Activated naive CD4-positive, alpha-beta T cell treated with anti-CD3 and anti-CD28 coated beads, Interleukin-2, amount 10 ng/mL, durations not matched to agents 7 days and 5 days (primary cell): ENCODE measurements around the gene TANK.
"Not testable (repeated sequence)": the region's sequence is repeated elsewhere in the genome, so short reads cannot be mapped to it uniquely, and the experiment has no call there.

Experiments used
- CTCF ChIA-PET: fragments of 350-600 bp; sonication (Branson Sonifier 250); formaldehyde crosslinking; loops from one replicate; lab custom pipeline; 2021; ENCODE audit warnings: antibody characterized with exemption; lab: Charles Lee
- DNase-seq: peaks from one replicate; pipeline ENCODE4 v3.0.0-alpha.2; 2020
- H3K27ac Mint-ChIP-seq: one replicate; pipeline ENCODE4 v1.8.0; 2021; ENCODE audit warnings: mild to moderate bottlenecking, moderate library complexity, mixed read lengths
- H3K27me3 Mint-ChIP-seq: one replicate; pipeline ENCODE4 v1.8.0; 2021; ENCODE audit warnings: mild to moderate bottlenecking, mixed read lengths
- H3K36me3 Mint-ChIP-seq: one replicate; pipeline ENCODE4 v1.8.0; 2021; ENCODE audit warnings: mixed read lengths
- H3K4me1 Mint-ChIP-seq: one replicate; pipeline ENCODE4 v1.8.0; 2021; ENCODE audit warnings: mixed read lengths
- H3K4me3 Mint-ChIP-seq: one replicate; pipeline ENCODE4 v1.8.0; 2021; ENCODE audit warnings: mild to moderate bottlenecking, moderate library complexity, mixed read lengths
- H3K9me3 Mint-ChIP-seq: one replicate; pipeline ENCODE4 v1.8.0; 2021; ENCODE audit warnings: mixed read lengths

The TANK gene

DNA sequence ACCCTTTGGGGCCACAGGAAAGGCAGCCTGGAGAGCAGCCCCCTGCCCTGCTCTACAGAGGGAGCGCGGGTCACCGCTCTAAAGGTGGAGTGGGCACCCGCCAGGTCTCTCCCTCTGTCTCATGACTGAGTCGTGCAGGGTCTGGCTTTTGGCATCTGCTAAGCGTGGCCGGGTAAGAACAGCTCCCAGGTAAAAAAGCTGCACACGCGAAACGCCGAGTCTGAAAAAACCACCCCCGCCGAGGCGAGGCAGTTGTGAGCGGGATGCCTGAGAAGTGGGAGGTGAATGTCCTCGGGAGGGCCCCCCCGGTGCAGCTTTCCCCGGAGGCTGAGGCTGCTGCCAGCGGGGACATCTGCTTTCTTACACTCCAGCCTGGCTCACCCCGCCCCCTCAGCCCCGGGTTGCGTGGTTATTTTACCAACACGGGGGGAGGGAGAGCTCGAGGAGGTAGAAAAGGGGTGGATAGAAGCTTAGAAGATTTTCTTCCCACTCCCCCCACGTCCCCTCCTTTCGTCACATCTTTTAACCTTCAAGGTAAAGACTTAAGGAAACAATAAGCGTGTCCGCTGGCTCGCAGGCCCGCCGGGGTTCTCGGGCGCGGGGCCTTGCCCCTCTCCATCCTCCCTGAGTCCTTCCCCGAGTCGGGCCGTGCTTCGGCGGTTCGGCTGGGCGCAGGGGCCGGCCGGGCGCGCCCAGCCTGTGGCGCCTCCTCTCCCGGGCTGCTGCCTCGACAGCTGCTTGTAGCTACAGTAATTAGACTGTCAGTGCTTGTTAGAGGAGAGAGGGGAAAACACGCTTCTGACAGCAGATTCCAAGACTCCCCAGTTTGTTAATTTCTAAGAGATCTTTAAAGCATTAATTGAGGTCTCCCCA lies 77.4 kb downstream of the TANK start:
- peaks cover 11% of the 10 kb centered on the region for H3K27me3 Mint-ChIP-seq
- peaks cover 26% of the 10 kb centered on the region for H3K4me1 Mint-ChIP-seq
- no peaks in the 10 kb centered on the region for H3K9me3 Mint-ChIP-seq
- peaks cover 14% of the 10 kb centered on the region for H3K36me3 Mint-ChIP-seq
- CTCF ChIA-PET: interaction anchor here (0.6 to 1.2 kb wide), 3 partner anchors 12 to 106 kb away, joined by 3 to 6 read pairs (median 3); no protein-coding TSS in a partner anchor
- peak overlapping the region; percentile 67 for H3K27ac Mint-ChIP-seq
- peak overlapping the region; percentile 87 for H3K4me3 Mint-ChIP-seq
- peak; percentile 58 for DNase-seq

GRCh38 chr2:161238265-161238559 lies 78.0 kb downstream of the TANK start:
- Mint-ChIP-seq H3K4me1 (peaks cover 32% of the 10 kb centered on the region), H3K4me3 (peak overlapping the region; percentile 87), H3K36me3 (peaks cover 13% of the 10 kb centered on the region)

GRCh38 chr2:161238560-161239325 lies 78.5 kb downstream of the TANK start:
- peak overlapping the region; percentile 87 for H3K4me3 Mint-ChIP-seq
- no peak overlapping the region for H3K27ac Mint-ChIP-seq
- DNase-seq: peak; percentile 72
- H3K4me1 Mint-ChIP-seq: peaks cover 37% of the 10 kb centered on the region
- CTCF ChIA-PET: interaction anchor here (1.2 kb wide), 1 partner anchor 15 kb away, joined by 6 read pairs; no protein-coding TSS in a partner anchor
- peaks cover 13% of the 10 kb centered on the region for H3K36me3 Mint-ChIP-seq
- H3K9me3 Mint-ChIP-seq: no peaks in the 10 kb centered on the region
- peaks cover 11% of the 10 kb centered on the region for H3K27me3 Mint-ChIP-seq

More at GRCh38 chr2:161238265-161238559, 78.0 kb downstream of the TANK start:
- Mint-ChIP-seq H3K27ac (peak overlapping the region; percentile 65), H3K9me3 (no peaks in the 10 kb centered on the region), H3K27me3 (peaks cover 11% of the 10 kb centered on the region)
- DNase-seq: no peak
- CTCF ChIA-PET: interaction anchor here (1.2 kb wide), 1 partner anchor 15 kb away, joined by 6 read pairs; no protein-coding TSS in a partner anchor

DNA sequence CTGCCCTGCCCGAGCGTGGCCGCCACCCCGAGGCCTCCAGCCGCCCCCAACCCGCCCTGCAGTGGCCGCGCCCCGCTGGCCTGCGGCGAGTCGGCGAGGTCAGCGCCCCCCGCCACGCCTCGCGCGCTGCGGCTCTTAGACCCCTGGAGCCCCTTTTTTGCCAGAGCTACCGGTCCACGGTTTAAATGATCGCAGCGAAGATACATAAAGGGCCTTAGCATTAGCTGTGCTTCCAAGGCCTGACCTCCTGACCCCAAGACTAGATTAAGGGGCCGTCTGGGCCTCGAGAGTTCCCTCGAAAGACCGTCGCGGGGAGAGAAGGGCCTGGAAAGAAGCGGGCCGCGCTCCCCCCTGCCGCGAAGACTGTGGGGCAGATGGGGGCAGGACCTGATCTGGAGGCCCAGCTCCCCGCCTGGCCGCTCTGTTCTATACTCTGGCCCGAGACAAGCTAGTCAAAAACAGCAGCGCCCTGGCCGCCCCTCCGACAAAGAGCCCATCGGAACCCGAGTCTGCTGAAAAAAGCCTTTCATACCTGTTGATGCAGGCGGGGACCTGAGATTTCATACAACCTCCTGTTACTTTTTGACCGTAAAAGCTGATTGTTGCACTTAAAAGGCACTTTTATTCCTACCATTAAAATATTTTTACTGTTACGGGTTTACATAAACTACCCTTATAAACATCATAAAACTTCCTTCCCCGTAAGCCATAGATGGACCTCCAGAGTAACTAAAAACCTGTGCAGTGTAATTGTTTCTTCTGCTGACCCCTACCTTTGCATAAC lies 79.3 kb downstream of the TANK start:
- Mint-ChIP-seq H3K4me1 (peaks cover 45% of the 10 kb centered on the region), H3K36me3 (peaks cover 12% of the 10 kb centered on the region), H3K27ac (no peak overlapping the region), H3K9me3 (no peaks in the 10 kb centered on the region), H3K27me3 (peaks cover 11% of the 10 kb centered on the region), H3K4me3 (peak overlapping the region; percentile 46)
- CTCF ChIA-PET: interaction anchor here (1.0 to 1.1 kb wide), 2 partner anchors 13 to 16 kb away, joined by 3 to 4 read pairs; no protein-coding TSS in a partner anchor
- DNase-seq: no peak

DNA sequence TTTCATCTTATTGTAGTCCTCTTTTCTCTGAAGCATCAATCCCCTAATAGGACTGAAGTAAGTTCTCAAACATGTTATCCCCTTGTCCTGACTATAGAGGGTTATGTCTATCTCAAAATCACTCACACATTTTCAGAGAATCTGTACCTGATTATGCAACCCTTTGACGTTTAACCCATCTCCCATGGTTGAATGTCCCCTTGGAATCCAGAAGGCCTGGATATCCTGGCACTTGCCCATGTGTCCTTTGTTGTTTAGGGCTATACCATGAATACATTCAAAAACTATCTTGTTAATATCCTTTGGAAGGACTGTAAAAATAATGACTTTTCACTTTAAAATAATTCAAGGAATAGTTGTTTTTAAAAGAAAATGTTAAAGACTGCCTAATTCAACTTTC lies 81.7 kb downstream of the TANK start:
- H3K9me3 Mint-ChIP-seq: no peaks in the 10 kb centered on the region
- H3K27me3 Mint-ChIP-seq: peaks cover 11% of the 10 kb centered on the region
- H3K36me3 Mint-ChIP-seq: peaks cover 6% of the 10 kb centered on the region
- no peak for DNase-seq
- CTCF ChIA-PET: interaction anchor here (1.0 kb wide), 1 partner anchor 19 kb away, joined by 3 read pairs; no protein-coding TSS in a partner anchor
- H3K27ac Mint-ChIP-seq: no peak overlapping the region
- no peak overlapping the region for H3K4me3 Mint-ChIP-seq
- peaks cover 54% of the 10 kb centered on the region for H3K4me1 Mint-ChIP-seq

GRCh38 chr2:161243312-161243711 lies 83.1 kb downstream of the TANK start:
- peaks cover 11% of the 10 kb centered on the region for H3K36me3 Mint-ChIP-seq
- H3K9me3 Mint-ChIP-seq: no peaks in the 10 kb centered on the region
- CTCF ChIA-PET: interaction anchor here (1.1 kb wide), 1 partner anchor 20 kb away, joined by 3 read pairs; no protein-coding TSS in a partner anchor
- peaks cover 8% of the 10 kb centered on the region for H3K27me3 Mint-ChIP-seq
- peak overlapping the region; percentile 73 for H3K27ac Mint-ChIP-seq
- H3K4me1 Mint-ChIP-seq: peaks cover 48% of the 10 kb centered on the region
- no peak for DNase-seq
- H3K4me3 Mint-ChIP-seq: peak overlapping the region; percentile 80

DNA sequence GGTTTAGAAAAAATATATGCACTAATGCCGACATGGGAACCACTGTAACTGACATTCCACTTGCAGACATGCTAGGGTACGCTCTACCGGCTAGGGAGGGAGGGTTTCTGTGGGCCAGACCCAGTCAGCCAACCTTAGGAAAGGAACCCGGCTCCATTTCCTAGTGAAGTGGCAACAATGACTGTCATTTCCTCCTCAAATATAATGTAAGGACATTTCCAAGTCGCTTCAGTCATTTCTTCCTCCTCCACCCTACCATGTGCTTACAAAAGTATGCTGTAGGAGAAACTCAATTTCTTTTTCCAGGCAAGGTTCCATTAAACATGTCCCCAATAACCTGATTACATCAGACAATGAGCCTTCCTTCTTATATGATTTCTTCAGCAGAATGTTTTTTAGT lies 83.7 kb downstream of the TANK start:
- Mint-ChIP-seq H3K4me3 (peak overlapping the region; percentile 80), H3K27ac (peak overlapping the region; percentile 89), H3K9me3 (no peaks in the 10 kb centered on the region), H3K27me3 (peaks cover 2% of the 10 kb centered on the region), H3K4me1 (peaks cover 45% of the 10 kb centered on the region), H3K36me3 (peaks cover 11% of the 10 kb centered on the region)
- CTCF ChIA-PET: interaction anchor here (1.1 kb wide), 1 partner anchor 21 kb away, joined by 3 read pairs; no protein-coding TSS in a partner anchor
- no peak for DNase-seq

- H3K27me3 Mint-ChIP-seq, H3K9me3 Mint-ChIP-seq: not testable (repeated sequence)
- Mint-ChIP-seq H3K27ac (peak overlapping the region; percentile 93), H3K36me3 (peaks cover 11% of the 10 kb centered on the region), H3K4me1 (peaks cover 45% of the 10 kb centered on the region), H3K4me3 (peak overlapping the region; percentile 92)
- CTCF ChIA-PET: interaction anchor here (1.1 kb wide), 1 partner anchor 9 kb away, joined by 3 read pairs; no protein-coding TSS in a partner anchor
- peak; percentile 83 for DNase-seq
Observed at GRCh38 chr2:161244387-161245260, 84.4 kb downstream of the TANK start.

DNA sequence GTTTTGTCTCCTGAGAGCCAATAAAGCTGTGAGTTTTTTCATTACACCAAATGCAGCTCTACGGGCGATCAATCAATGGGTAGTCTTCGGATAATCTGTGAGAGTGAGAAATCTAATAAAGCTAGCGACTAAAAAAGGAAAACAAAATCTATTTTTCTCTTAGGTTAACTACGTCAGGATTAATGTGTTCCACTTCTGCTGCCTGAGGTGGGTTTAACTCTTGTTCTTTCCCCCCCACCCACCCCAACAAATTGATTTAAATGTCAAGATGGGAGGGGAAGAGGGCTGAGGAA lies 85.0 kb downstream of the TANK start:
- DNase-seq: no peak
- H3K36me3 Mint-ChIP-seq: peaks cover 11% of the 10 kb centered on the region
- no peaks in the 10 kb centered on the region for H3K27me3 Mint-ChIP-seq
- H3K27ac Mint-ChIP-seq: peak overlapping the region; percentile 93
- no peaks in the 10 kb centered on the region for H3K9me3 Mint-ChIP-seq
- H3K4me1 Mint-ChIP-seq: peaks cover 41% of the 10 kb centered on the region
- H3K4me3 Mint-ChIP-seq: peak overlapping the region; percentile 92
- CTCF ChIA-PET: interaction anchor here (1.1 kb wide), 1 partner anchor 9 kb away, joined by 3 read pairs; no protein-coding TSS in a partner anchor

- H3K27ac Mint-ChIP-seq: peak overlapping the region; percentile 71
- peaks cover 11% of the 10 kb centered on the region for H3K36me3 Mint-ChIP-seq
- H3K9me3 Mint-ChIP-seq: no peaks in the 10 kb centered on the region
- no peak for DNase-seq
- no peaks in the 10 kb centered on the region for H3K27me3 Mint-ChIP-seq
- peaks cover 41% of the 10 kb centered on the region for H3K4me1 Mint-ChIP-seq
- peak overlapping the region; percentile 92 for H3K4me3 Mint-ChIP-seq
- CTCF ChIA-PET: interaction anchor here (1.1 kb wide), 1 partner anchor 8 kb away, joined by 3 read pairs; no protein-coding TSS in a partner anchor
Observed at GRCh38 chr2:161245671-161246070, 85.4 kb downstream of the TANK start.

- CTCF ChIA-PET: interaction anchor here (0.8 to 1.0 kb wide), 2 partner anchors 22 to 28 kb away, joined by 3 to 6 read pairs; no protein-coding TSS in a partner anchor
- Mint-ChIP-seq H3K4me3 (peak overlapping the region; percentile 22), H3K4me1 (peaks cover 44% of the 10 kb centered on the region), H3K27me3 (no peaks in the 10 kb centered on the region), H3K27ac (no peak overlapping the region), H3K36me3 (peaks cover 11% of the 10 kb centered on the region), H3K9me3 (no peaks in the 10 kb centered on the region)
- DNase-seq: no peak
Observed at GRCh38 chr2:161246281-161246680, 86.1 kb downstream of the TANK start.

- no peak for DNase-seq
- CTCF ChIA-PET: interaction anchor here (1.0 to 3.7 kb wide), 4 partner anchors 13 to 23 kb away, joined by 3 to 16 read pairs (median 5); no protein-coding TSS in a partner anchor
- no peak overlapping the region for H3K27ac Mint-ChIP-seq
- H3K27me3 Mint-ChIP-seq: no peaks in the 10 kb centered on the region
- peaks cover 16% of the 10 kb centered on the region for H3K4me1 Mint-ChIP-seq
- no peak overlapping the region for H3K4me3 Mint-ChIP-seq
- peaks cover 8% of the 10 kb centered on the region for H3K36me3 Mint-ChIP-seq
- H3K9me3 Mint-ChIP-seq: no peaks in the 10 kb centered on the region
Observed at GRCh38 chr2:161250864-161251436, 90.7 kb downstream of the TANK start.
